Right forelimb (tissue), 1 donor: ENCODE data around the gene DPYD.

Source experiments
- DNase-seq: peaks from one replicate; pipeline ENCODE4 v3.0.0-alpha.2; 2018

The DPYD gene

GRCh38 chr1:97834899-97835298 lies 85.9 kb downstream of the DPYD start:
- DNase-seq = no peak

- DNase-seq = no peak
Measured at GRCh38 chr1:97833881-97834280, 87.0 kb downstream of the DPYD start.

- peak; percentile 55 for DNase-seq
Measured at GRCh38 chr1:97832481-97832880, 88.4 kb downstream of the DPYD start.

GRCh38 chr1:97827887-97828286 lies 92.9 kb downstream of the DPYD start:
- no peak for DNase-seq

- DNase-seq = no peak
Measured at GRCh38 chr1:97826820-97827219, 94.0 kb downstream of the DPYD start.

- DNase-seq = no peak
Measured at GRCh38 chr1:97824624-97825023, 96.2 kb downstream of the DPYD start.

GRCh38 chr1:97824200-97824599 lies 96.6 kb downstream of the DPYD start:
- DNase-seq = no peak

GRCh38 chr1:97820470-97821188 lies 100.2 kb downstream of the DPYD start:
- no peak for DNase-seq

- no peak for DNase-seq
Measured at GRCh38 chr1:97816927-97817326, 103.9 kb downstream of the DPYD start.

GRCh38 chr1:97814804-97815203 lies 106.0 kb downstream of the DPYD start:
- no peak for DNase-seq

GRCh38 chr1:97814121-97814520 lies 106.7 kb downstream of the DPYD start:
- DNase-seq = no peak

GRCh38 chr1:97812076-97812475 lies 108.8 kb downstream of the DPYD start:
- no peak for DNase-seq

- DNase-seq = no peak
Measured at GRCh38 chr1:97806996-97807520, 113.8 kb downstream of the DPYD start.

GRCh38 chr1:97806326-97806725 lies 114.5 kb downstream of the DPYD start:
- DNase-seq = no peak

GRCh38 chr1:97805093-97805492 lies 115.7 kb downstream of the DPYD start:
- no peak for DNase-seq

GRCh38 chr1:97803026-97803425 lies 117.8 kb downstream of the DPYD start:
- DNase-seq = no peak

- no peak for DNase-seq
Measured at GRCh38 chr1:97802011-97802410, 118.8 kb downstream of the DPYD start.

- DNase-seq = no peak
Measured at GRCh38 chr1:97797403-97798183, 123.2 kb downstream of the DPYD start.

- no peak for DNase-seq
Measured at GRCh38 chr1:97796711-97797110, 124.1 kb downstream of the DPYD start.

GRCh38 chr1:97792655-97793054 lies 128.2 kb downstream of the DPYD start:
- DNase-seq = no peak

GRCh38 chr1:97791251-97791650 lies 129.6 kb downstream of the DPYD start:
- DNase-seq = no peak

GRCh38 chr1:97787231-97787630 lies 133.6 kb downstream of the DPYD start:
- DNase-seq = no peak

GRCh38 chr1:97784661-97785060 lies 136.2 kb downstream of the DPYD start:
- no peak for DNase-seq

GRCh38 chr1:97783751-97784150 lies 137.1 kb downstream of the DPYD start:
- no peak for DNase-seq
